HG03378 (cell line): ENCODE results near the gene TRPM6.

Source experiments
- ATAC-seq: cut with Tn5 transposase; IDR thresholded peaks from one replicate; pipeline ENCODE4 v1.9.1; 2021; ENCODE audit warnings: mild to moderate bottlenecking, moderate library complexity; ENCODE audit not compliant: unreplicated experiment

The TRPM6 gene

DNA sequence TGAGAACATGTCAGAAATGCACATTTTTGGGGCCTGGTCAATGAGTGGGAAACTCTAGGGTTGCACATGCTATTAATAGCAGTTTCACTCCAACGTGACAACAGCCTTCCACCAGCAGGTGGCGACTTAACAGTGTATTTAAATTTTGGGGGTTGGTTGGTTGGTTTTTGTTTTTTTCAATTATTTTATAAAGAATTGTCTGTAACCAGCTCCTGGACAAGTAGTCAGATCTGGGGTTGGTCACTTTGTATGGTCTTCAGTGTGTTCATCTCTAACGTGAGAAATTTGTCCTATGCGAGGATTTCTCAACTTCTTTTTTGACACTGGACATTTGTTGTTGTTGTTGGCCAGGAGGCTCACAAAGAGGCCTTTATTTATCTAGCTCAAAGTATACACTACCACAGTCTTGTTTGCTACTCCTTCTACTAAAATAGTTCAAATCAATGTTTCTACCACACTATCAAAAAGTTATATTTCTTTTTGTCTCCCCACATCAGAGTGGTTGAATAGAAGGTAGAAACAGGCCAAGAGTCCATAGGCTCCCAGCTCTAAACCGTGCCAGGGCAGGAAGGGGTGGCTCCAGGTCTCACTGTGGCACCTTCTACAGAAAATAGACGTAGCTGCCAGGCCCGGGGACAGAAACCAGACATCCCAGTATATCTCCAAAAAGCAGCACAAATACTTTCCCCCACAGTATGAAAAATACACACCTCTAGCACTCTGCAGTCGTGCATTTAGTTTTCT lies 110.4 kb downstream of the TRPM6 start:
- peak; percentile 54 for ATAC-seq

DNA sequence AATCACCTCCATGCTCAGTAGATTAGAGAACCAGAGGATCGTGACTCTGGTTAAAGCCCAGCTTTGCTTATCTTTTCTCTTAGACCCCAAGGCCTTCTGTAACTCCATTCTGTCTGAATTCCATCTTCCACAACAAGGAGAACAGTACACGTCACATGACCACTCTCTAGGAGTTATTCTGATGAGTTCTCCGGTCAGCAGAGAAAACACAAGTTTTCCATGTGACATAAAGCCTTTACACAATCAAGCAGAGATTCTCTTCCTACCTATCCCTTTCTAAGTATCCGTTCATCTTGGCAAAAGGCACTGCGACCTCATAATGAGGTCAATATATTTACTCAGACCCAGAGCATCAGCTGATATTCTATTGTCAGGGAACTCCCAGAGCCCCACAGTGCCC lies 112.3 kb downstream of the TRPM6 start:
- no peak for ATAC-seq

DNA sequence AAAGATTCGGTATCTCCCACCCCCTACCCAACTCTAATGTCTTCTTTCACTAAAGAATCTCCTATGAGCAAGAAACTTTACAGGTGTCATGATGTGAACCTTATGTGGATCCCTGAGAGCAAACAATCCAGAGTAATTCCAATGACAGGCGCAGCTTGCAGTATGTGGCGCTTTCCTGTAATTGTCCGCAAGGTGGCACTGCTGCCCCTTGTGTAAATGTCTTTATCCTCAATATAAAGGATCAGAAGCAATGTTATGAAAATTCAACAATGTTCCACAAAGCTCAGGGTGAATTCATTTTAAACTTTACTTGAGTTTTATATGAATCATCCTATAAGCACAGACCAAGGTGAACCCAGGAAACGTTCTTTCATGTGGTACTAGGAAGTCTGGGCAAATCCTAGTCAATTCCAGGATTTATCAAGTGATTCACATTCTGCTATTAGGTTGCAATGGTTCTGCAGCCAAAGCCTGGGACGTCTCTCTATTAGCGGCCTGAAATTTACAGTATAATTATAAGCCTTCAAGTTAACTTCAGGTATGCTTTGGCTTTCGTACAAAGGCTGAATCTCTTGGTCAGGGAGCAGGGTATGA lies 113.7 kb downstream of the TRPM6 start:
- peak; percentile 53 for ATAC-seq

- ATAC-seq = peak; percentile 63
These were observed 115.6 kb downstream of the TRPM6 start for GRCh38 chr9:74772121-74772520.

DNA sequence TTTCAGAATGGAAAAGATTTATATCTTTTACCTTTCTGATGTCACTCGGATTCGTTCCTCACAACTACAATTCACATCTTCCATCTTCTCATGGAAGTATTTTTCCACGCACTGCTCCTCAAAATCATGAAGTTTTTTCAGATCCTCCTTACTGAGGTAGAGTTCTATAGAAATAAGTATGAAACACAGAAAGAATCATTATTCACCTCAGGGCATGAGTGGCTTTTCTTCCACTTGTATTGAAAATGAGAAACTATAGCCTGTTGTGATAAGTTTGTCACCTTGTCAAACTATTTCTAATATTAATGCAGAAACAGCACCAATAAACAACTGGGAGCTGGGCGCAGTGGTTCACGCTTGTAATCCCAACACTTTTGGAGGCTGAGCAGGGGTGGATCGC lies 116.0 kb downstream of the TRPM6 start:
- ATAC-seq = no peak

DNA sequence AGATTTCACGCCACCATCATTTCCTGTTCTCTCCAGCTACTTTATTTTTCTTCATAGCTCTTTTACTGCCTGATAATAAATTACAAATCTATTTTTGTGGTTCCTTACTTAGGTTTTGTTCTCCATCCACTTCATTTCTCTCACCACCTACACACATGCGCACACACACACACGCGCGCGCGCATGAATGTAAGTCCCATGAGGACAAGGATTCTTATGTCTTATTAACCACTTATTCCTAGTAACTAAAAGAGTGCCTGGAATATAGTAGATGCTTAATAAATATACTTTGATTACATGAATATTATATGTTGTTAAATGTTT lies 116.5 kb downstream of the TRPM6 start:
- ATAC-seq = no peak

DNA sequence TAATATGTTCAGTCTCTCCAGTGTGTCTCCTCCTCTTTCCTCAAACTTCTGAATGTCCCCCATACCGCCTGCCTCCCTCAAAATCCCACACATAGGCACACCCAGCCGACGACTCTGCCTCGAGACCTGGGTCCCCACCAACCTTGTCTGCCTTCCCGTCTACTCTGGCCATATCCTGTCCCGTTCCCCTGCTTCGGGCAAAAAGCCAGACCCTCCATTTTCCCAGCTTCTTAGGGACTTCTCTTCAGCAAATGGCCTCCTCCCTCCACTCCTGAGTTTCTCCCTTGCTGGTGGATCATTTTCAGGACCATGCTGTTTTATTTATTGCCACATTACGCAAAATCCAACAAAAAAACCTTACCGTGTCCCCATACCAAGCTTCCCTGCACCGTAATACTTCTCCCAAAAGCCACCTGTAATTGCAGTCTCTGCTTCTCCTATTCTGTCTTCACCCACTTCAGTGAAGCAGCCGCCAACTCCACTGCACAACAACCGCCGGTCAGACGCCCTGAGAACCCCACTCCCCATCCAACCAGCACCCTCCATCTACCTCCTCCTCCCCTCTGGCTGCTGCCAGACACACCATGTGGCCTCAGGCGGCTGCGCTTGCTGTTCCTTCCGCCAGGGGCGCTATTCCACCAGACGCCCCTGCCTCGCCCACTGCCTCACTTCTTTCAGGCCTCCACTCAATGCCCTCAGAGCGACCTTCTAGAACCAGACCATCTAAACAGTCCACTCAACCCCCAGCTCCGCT lies 117.0 kb downstream of the TRPM6 start:
- peak; percentile 53 for ATAC-seq

- ATAC-seq = no peak
These were observed 122.2 kb downstream of the TRPM6 start for GRCh38 chr9:74765481-74765971.

GRCh38 chr9:74762950-74763349 lies 124.8 kb downstream of the TRPM6 start:
- ATAC-seq = no peak

- ATAC-seq = no peak
These were observed 127.6 kb downstream of the TRPM6 start for GRCh38 chr9:74760031-74760700.

- no peak for ATAC-seq
These were observed 131.7 kb downstream of the TRPM6 start for GRCh38 chr9:74755999-74756398.

GRCh38 chr9:74755355-74755754 lies 132.4 kb downstream of the TRPM6 start:
- ATAC-seq = no peak

- ATAC-seq = no peak
These were observed 134.1 kb downstream of the TRPM6 start for GRCh38 chr9:74753650-74754049.

- no peak for ATAC-seq
These were observed 138.8 kb downstream of the TRPM6 start for GRCh38 chr9:74748966-74749365.

- ATAC-seq = no peak
These were observed 144.7 kb downstream of the TRPM6 start for GRCh38 chr9:74742792-74743730.

DNA sequence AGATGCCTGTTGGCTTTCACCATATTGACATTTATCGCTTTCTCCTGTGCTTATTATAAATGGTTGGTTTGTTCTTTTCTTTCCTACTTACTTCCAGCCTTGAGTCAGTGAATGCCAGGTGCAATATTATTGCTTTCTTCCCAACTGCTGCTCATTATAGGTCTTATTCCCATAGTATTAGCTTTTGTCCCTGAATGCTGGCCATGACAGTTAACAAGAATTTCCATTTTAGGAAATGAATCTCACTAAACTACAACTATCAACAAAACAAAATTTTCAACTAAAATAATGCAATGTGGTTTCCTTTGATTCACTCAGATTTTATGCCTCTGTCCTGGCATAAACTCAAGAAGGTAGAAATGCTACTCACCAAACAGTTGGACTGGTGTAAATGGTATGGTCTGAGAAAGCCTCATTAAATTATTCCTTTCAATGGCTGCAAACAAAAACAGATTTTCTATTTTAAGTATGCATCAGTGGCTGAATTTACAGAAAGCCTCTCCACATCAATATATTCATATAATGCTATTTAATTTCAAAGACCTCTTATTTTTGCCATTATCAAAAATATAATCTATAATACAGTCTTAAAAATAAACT lies 145.4 kb downstream of the TRPM6 start:
- ATAC-seq = no peak

DNA sequence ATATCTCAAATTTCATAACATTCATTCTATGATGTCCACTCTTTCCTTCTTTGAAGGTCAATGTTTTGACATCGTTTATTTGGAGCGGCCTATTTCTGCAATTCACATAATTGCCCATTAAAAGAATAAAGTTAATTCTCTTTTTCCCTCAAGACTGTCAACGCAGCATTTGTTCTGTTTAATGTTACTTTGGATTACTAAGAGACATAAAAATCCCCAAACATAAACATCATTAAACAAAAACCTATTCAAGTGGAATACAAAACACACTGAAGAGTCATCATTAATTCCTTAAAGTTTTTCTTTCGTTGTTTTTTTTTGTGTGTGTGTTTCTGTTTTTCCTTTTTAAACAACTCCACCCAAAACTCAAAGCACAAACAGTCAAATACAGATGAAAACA lies 151.1 kb downstream of the TRPM6 start:
- no peak for ATAC-seq

- no peak for ATAC-seq
These were observed 152.0 kb downstream of the TRPM6 start for GRCh38 chr9:74735761-74736160.

- no peak for ATAC-seq
These were observed 158.5 kb downstream of the TRPM6 start for GRCh38 chr9:74729136-74729695.

GRCh38 chr9:74728176-74728575 lies 159.5 kb downstream of the TRPM6 start:
- no peak for ATAC-seq
